NCI-H82 (cell line): ENCODE measurements around the gene AKAP17A.
"Not testable (repeated sequence)": the region's sequence is repeated elsewhere in the genome, so short reads cannot be mapped to it uniquely, and the experiment has no call there.

ENCODE experiments used
- DNase-seq: peaks from one replicate; lab custom pipeline; 2025; lab: John Stamatoyannopoulos, UW

The AKAP17A gene, protein sequence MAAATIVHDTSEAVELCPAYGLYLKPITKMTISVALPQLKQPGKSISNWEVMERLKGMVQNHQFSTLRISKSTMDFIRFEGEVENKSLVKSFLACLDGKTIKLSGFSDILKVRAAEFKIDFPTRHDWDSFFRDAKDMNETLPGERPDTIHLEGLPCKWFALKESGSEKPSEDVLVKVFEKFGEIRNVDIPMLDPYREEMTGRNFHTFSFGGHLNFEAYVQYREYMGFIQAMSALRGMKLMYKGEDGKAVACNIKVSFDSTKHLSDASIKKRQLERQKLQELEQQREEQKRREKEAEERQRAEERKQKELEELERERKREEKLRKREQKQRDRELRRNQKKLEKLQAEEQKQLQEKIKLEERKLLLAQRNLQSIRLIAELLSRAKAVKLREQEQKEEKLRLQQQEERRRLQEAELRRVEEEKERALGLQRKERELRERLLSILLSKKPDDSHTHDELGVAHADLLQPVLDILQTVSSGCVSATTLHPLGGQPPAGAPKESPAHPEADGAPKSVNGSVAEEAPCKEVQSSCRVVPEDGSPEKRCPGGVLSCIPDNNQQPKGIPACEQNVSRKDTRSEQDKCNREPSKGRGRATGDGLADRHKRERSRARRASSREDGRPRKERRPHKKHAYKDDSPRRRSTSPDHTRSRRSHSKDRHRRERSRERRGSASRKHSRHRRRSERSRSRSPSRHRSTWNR

DNA sequence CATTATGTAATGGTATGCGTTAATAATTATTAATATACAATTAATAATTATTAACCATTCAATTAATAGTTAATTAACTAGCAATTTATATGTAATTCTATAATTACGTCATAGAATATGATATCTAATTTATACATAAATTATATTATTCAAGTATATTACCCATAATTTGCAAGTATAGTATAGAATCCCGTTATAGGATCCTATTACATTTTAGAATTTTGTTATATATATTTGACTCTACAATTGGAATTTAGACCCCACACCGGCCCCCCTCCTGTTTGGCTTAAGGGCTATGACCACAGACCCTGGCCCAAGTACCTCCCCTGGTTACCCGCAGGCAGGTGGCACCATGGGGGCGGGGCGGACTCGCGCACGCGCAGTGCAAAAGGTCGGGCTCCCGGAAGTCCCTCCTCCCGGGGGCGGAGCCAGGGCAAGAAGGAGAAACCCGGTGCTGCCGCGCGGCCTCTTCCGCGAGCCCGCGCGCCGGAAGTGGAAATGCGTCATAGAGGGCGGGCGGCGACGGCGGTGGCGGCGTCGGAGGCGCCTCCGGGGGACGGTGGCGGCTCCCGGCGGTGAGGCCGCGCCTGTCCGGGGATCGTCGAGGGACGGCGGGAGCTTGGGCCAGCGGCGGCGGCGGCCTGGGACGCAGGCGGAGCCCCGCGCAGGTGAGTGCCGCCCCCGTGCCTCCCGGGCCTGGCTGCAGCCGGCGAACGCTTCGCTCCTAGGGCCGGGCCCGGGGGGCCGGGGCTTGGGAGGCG is at the start of gene AKAP17A:
Gene AKAP17A, plus strand, starts transcription at position 503 of the 761 bp plus-strand sequence. CDS start 1,859 bp downstream, outside the sequence.
- DNase-seq = peak; percentile 92

GRCh38 chrX:1542994-1543725 is 48.2 kb upstream of the AKAP17A start:
- no peak for DNase-seq

GRCh38 chrX:1545776-1546408 is 45.5 kb upstream of the AKAP17A start:
- DNase-seq = no peak

DNA sequence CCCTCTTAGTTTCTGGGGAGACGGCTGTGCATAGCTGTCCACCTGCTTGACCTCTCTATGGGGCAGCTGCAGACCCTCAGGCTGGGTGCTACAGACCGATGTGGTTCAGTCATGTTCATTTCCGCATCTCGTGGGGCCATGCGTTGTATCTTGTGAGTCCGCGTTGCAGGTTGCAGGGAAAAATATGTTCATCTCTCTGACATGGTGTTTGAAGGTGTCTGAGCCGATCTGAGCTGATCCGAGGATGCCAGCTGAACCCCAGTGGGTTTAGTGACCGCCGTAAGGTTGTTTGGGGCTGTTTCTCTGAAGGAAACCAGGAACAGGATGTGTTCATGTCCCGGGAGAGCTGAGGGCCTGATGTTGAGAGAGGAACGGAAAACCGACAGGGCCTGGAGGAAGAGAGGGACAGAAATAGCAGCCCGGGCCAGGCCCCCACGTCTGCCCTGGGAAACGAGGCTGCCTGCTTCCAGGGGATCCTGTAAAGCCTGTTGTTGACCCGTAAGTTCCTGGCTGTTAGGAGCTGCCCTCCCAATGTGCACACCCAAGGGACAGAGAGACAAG is 44.6 kb upstream of the AKAP17A start:
- no peak for DNase-seq

GRCh38 chrX:1551959-1552546 is 39.4 kb upstream of the AKAP17A start:
- DNase-seq = no peak

- DNase-seq = no peak
Measured at GRCh38 chrX:1554469-1555210, 36.8 kb upstream of the AKAP17A start.

- no peak for DNase-seq
Measured at GRCh38 chrX:1555370-1555769, 36.0 kb upstream of the AKAP17A start.

DNA sequence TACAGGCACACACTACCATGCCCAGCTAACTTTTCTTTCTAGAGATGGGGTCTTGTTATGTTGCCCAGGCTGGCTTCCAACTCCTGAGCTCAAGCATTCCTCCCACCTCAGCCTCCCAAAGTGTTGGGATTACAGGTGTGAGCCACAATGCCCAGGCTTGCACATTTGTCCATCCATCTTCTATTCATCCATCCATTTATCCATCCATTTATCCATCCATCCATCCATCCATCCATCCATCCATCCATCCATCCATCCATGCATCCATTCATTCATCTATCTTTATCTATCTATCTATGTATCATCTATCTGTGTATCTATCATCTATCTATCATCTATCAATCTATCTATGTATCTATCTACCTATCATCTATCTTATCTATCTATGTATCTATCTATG is 34.0 kb upstream of the AKAP17A start:
- not testable (repeated sequence) for DNase-seq

DNA sequence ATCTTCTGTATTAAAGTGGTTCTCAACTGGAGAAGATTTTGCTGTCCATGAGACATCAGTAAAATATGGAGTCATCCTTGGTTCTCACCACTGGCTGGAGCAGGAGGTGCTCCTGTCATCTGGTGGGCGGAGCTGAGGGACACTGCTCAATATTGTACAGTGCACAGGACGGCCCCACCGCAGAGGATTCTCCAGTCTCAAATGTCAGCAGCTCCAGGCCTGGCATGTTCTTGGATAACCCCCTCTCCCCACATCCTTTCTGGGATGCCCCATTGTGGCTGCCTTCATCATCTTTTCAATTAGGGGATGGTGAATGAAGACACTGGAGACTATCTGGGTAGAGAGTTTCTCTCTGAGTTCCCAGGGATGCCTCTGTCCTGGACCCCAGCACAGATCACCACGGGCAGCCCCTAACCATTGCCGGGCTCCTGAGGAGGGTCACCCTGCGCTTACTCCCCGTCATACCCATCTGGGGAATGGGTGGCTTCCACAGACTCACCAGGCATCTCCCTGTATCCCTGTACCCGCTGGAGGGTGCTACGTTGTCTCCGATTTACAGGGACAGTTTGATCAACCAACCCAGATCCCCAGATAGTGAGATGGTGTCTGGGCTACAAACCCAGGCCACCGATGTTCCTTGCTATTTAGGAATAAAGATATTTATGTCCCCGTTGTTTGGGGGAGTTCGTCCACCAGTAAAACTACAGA is 32.5 kb upstream of the AKAP17A start:
- DNase-seq = no peak

DNA sequence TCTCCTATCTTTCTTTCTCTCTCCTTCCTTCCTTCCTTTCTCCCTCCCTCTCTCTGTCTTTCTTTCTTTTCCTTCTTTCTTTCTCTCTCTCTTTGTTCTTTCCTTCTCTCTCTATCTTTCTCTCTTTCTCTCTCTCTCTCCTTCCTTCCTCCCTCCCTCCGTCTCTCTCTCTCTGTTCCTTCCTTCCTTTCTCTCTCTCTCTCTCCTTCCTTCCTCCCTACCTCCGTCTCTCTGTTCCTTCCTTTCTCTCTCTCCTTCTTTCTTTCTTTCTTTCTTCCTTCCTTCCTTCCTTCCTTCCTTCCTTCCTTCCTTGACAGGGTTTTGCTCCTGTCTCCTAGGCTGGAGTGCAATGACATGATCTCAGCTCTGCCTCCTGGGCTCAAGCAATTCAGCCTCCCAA is 30.2 kb upstream of the AKAP17A start:
- no peak for DNase-seq

GRCh38 chrX:1564077-1564476 is 27.3 kb upstream of the AKAP17A start:
- not testable (repeated sequence) for DNase-seq

DNA sequence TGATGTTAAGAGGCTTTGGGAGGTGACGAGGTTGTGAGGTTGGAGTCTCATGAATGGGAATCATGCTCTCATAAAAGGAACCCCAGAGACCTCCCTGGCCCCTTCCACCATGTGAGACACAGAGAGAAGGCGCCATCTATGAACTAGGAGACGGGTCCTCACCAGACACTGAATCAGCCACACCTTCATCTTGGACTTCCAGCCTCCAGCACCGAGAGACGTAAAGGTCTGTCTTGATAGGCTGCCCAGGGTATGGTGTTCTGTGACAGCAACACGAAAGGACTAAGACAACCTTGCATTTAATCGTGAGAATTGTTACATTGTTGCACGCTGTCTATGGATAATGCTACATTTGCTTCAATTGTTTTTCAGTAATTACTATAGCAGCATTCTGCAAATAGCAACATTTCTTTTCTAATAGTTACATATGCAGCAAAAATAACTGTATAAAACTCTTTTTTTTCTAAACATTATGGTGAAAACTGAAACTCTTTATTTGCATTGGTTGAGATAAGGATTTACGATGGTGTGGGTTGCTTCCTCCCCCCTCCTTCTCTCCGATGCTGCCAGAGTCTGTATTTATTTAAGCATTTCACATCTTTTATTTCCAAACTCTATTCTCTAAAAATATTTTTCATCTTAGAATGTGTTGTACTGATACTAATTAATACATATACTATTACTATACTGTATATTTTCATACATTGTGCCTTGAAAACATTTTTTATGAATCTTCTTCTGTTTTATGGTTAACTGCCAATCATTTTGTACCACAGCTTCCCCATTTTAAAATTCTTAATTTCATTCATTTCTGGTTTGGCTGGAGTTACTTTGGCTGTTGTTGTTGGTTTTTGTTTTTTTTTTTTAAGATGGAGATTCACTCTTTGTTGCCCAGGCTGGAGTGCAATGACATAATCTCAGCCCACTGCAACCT is 26.4 kb upstream of the AKAP17A start:
- no peak for DNase-seq

DNA sequence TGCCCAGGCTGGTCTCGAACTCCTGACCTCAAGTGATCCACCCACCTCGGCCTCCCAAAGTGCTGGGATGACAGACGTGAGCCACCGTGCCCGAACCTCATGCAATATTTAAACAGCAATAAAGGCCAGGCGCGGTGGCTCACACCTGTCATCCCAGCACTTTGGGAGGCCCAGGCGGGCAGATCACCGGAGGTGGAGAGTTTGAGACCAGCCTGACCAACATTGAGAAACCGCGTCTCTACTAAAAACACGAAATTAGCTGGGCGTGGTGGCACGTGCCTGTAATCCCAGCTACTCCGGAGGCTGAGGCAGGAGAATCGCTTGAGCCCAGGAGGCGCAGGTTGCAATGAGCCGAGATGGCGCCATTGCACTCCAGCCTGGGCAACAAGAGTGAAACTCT is 17.2 kb upstream of the AKAP17A start:
- not testable (repeated sequence) for DNase-seq

DNA sequence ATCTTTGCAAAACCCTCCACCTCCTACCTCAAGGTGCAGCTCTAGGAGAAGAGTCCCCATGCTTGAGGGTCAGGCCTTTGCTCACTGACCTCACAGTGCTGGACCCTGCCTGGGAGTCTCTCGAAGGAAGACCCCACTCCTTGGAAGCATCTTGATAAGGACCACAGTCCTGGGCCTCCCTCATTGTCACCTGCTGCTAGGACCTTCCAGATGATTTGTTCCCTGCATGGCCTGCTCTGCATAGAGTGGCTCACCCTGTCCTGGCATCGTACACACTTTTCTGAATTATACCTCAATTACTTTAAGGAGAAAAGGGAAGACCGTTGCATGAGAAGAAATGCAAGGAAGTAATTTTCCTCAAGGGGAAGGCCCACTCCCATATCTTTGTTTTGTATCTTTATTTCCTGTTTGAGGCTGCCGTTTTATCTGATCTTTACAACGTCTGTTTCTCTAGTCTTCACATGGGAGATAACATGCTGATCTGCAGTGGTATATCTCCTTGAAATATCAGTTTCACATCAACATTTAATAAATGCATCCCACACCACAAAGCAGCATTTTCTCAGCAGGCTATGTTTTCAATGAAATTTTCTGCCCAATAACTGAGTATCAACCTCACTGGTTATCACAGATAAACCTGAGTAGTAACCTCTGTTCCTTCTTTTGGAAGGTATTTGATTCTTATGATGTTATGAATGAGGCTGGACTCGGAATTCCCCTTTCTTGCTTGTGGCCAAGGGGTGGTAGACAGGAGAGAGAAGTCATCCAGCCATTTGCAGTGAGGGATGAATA is 15.0 kb upstream of the AKAP17A start:
- no peak for DNase-seq

DNA sequence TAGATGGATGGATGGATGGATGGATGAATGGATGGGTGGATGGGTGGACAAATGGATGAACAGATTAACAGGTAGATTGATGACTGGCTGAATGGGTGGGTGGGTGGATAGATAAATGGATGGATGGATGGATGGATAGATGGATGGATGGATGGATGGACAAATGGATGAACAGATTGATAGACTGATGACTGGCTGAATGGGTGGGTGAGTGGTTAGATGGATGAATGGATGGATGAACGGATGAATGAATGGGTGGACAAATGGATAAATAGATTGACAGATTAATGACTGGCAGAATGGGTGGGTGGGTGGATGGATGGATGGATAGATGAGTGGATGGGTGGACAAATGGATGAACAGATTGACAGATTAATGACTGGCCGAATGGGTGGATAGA is 13.6 kb upstream of the AKAP17A start:
- no peak for DNase-seq

GRCh38 chrX:1578511-1579173 is 12.8 kb upstream of the AKAP17A start:
- no peak for DNase-seq

DNA sequence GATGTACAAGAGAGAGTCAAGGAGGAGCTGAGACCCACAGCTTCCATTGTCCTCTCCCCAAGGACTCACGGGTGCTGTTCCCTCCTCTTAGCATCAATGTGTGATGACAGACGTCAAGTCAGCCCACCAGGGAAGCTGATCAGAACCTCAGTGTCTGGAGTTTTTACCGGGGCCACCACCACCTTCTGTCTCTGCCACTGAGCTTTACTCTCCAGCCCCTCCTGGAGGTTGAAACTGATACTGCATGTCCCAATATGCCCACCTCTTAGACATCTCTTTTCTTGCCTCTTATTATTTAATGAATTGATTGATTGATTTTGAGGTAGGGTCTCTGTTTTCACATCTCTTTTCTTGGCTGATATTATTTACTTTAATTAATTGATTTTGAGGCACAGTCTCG is 10.3 kb upstream of the AKAP17A start:
- peak; percentile 78 for DNase-seq
